Endodermal cell (in vitro differentiated cells): Measurements from ENCODE around the gene OTUD7B. TPM values are rescaled to one million over a fixed set of nuclear protein-coding genes. Genes with fewer than 3 reads are reported as not detected.
A peak's percentile ranks its signal among the peaks of the same experiment; 100 is the strongest.
"Not testable (repeated sequence)": the region's sequence is repeated elsewhere in the genome, so short reads cannot be mapped to it uniquely, and the experiment has no call there.

ENCODE experiments used
- DNase-seq: peaks from one replicate; pipeline ENCODE4 v3.0.0-alpha.2; 2017
- H3K27ac ChIP-seq: 2 replicates; pipeline ENCODE4 v1.5.1; 2013; ENCODE audit warnings: mild to moderate bottlenecking, low read depth, low read length, moderate library complexity
- H3K27me3 ChIP-seq: 2 replicates; pipeline ENCODE4 v1.6.1; 2013; ENCODE audit warnings: mild to moderate bottlenecking, low read length, moderate library complexity; ENCODE audit not compliant: insufficient read depth, control insufficient read depth, poor library complexity, severe bottlenecking
- H3K36me3 ChIP-seq: 2 replicates; pipeline ENCODE4 v1.7.0; 2013; ENCODE audit warnings: mild to moderate bottlenecking, low read length, moderate library complexity; ENCODE audit not compliant: control insufficient read depth, insufficient read depth
- H3K4me1 ChIP-seq: one replicate; pipeline ENCODE4 v1.7.0; 2013; ENCODE audit warnings: low read length; ENCODE audit not compliant: control insufficient read depth, insufficient read depth
- H3K4me3 ChIP-seq: 2 replicates; pipeline ENCODE4 v1.5.1; 2013; ENCODE audit warnings: mild to moderate bottlenecking, low read length, moderate library complexity
- H3K9ac ChIP-seq: 2 replicates; pipeline ENCODE4 v1.6.1; 2013; ENCODE audit warnings: mild to moderate bottlenecking, low read length, moderate library complexity; ENCODE audit not compliant: poor library complexity, severe bottlenecking; ENCODE audit errors: extremely low read depth
- H3K9me3 ChIP-seq: 2 replicates; pipeline ENCODE4 v1.6.1; 2013; ENCODE audit warnings: mild to moderate bottlenecking, low read length, moderate library complexity; ENCODE audit not compliant: control insufficient read depth
- H3K27ac Mint-ChIP-seq: 2 replicates; pipeline ENCODE4 v1.8.0; 2020; ENCODE audit warnings: mixed read lengths
- H3K27me3 Mint-ChIP-seq: 2 replicates; pipeline ENCODE4 v1.8.0; 2021; ENCODE audit warnings: mild to moderate bottlenecking, mixed read lengths; ENCODE audit not compliant: insufficient read depth
- H3K36me3 Mint-ChIP-seq: 2 replicates; pipeline ENCODE4 v1.8.0; 2020; ENCODE audit warnings: low read depth, mixed read lengths
- H3K4me1 Mint-ChIP-seq: 2 replicates; pipeline ENCODE4 v1.8.0; 2020; ENCODE audit warnings: mixed read lengths
- H3K4me3 Mint-ChIP-seq: 2 replicates; pipeline ENCODE4 v1.8.0; 2020; ENCODE audit warnings: mild to moderate bottlenecking, moderate library complexity, mixed read lengths
- H3K9me3 Mint-ChIP-seq: 2 replicates; pipeline ENCODE4 v1.8.0; 2020; ENCODE audit warnings: mild to moderate bottlenecking, mixed read lengths
- CTCF ChIP-seq: fragments of 200-600 bp; sonication (generic); conservative IDR thresholded peaks from 2 replicates; pipeline ENCODE4 v1.5.0; 2021; ENCODE audit warnings: antibody characterized with exemption, mild to moderate bottlenecking
- WGBS, 2 experiments: methylation state at CpG; one replicate each; pipeline versions ENCODE4 v1.1.5 to v1.1.7; 2013; ENCODE audit warnings: missing lambda C conversion rate in 2 of 2, mixed read lengths in 1 of 2; ENCODE audit not compliant: insufficient coverage in 1 of 2, insufficient read length in 1 of 2; 5-methylcytosine and 5-hydroxymethylcytosine counted together
- total RNA-seq, 2 donors: library from RNA; stranded (reverse); fragmentation: NEBNext Ultra II Directional in 1 of 2; extraction: Animal tissue kit (Norgen Biotek cat#: 25700) in 1 of 2; gene quantifications; 2 replicates in 1 of 2; 3 replicates in 1 of 2; pipeline ENCODE4 v1.2.1, GENCODE V29; 2021

OTUD7B gene
- total RNA-seq, 2 donors from 2014 or later: 26.6 to 31.1 TPM

- no peak overlapping the region for H3K27ac ChIP-seq
- no peaks in the 10 kb centered on the region for H3K27me3 Mint-ChIP-seq
- H3K27ac Mint-ChIP-seq: peak overlapping the region; percentile 11
- H3K9me3 Mint-ChIP-seq: peaks cover 22% of the 10 kb centered on the region
- peaks cover 75% of the 10 kb centered on the region for H3K36me3 ChIP-seq
- 75 to 95% methylated on average over 1 to 2 of the region's 2 CpGs for WGBS, 2 experiments
- no peaks in the 10 kb centered on the region for H3K27me3 ChIP-seq
- no peaks in the 10 kb centered on the region for H3K4me1 ChIP-seq
- no peak for DNase-seq
- H3K9me3 ChIP-seq: peaks cover 24% of the 10 kb centered on the region
- TF ChIP-seq CTCF: no peak
- H3K4me1 Mint-ChIP-seq: no peaks in the 10 kb centered on the region
- no peak overlapping the region for H3K9ac ChIP-seq
- H3K4me3 ChIP-seq: no peak overlapping the region
- peaks cover 77% of the 10 kb centered on the region for H3K36me3 Mint-ChIP-seq
- no peak overlapping the region for H3K4me3 Mint-ChIP-seq
Measured at GRCh38 chr1:149962736-149963135, 47.8 kb downstream of the OTUD7B start.

GRCh38 chr1:149962039-149962647 is 48.4 kb downstream of the OTUD7B start:
- H3K4me1 Mint-ChIP-seq: no peaks in the 10 kb centered on the region
- peaks cover 29% of the 10 kb centered on the region for H3K9me3 ChIP-seq
- peaks cover 82% of the 10 kb centered on the region for H3K36me3 Mint-ChIP-seq
- no peak overlapping the region for H3K27ac ChIP-seq
- H3K9me3 Mint-ChIP-seq: peaks cover 28% of the 10 kb centered on the region
- no peak overlapping the region for H3K9ac ChIP-seq
- peak; percentile 86 for TF ChIP-seq CTCF
- peaks cover 81% of the 10 kb centered on the region for H3K36me3 ChIP-seq
- no peak overlapping the region for H3K4me3 ChIP-seq
- H3K27me3 ChIP-seq: no peaks in the 10 kb centered on the region
- H3K4me1 ChIP-seq: no peaks in the 10 kb centered on the region
- H3K4me3 Mint-ChIP-seq: no peak overlapping the region
- H3K27me3 Mint-ChIP-seq: no peaks in the 10 kb centered on the region
- H3K27ac Mint-ChIP-seq: no peak overlapping the region
- peak; percentile 78 for DNase-seq
- WGBS, 2 experiments: 60 to 77% methylated on average over 1 to 3 of the region's 3 CpGs

GRCh38 chr1:149957548-149957947 is 53.0 kb downstream of the OTUD7B start:
- WGBS, 2 experiments: 93 to 96% methylated on average over 13 to 14 of the region's 14 CpGs
- H3K4me1 Mint-ChIP-seq, H3K27me3 ChIP-seq, DNase-seq, H3K27me3 Mint-ChIP-seq, H3K27ac ChIP-seq, H3K4me3 ChIP-seq, H3K4me1 ChIP-seq, H3K27ac Mint-ChIP-seq, H3K9ac ChIP-seq, H3K4me3 Mint-ChIP-seq: not testable (repeated sequence)
- H3K9me3 ChIP-seq: peaks cover 30% of the 10 kb centered on the region
- peaks cover 86% of the 10 kb centered on the region for H3K36me3 Mint-ChIP-seq
- peaks cover 64% of the 10 kb centered on the region for H3K9me3 Mint-ChIP-seq
- H3K36me3 ChIP-seq: peaks cover 52% of the 10 kb centered on the region

- Histone ChIP-seq H3K27me3 (no peaks in the 10 kb centered on the region), H3K36me3 (peaks cover 53% of the 10 kb centered on the region), H3K4me1 (no peaks in the 10 kb centered on the region), H3K9ac (no peak overlapping the region), H3K27ac (no peak overlapping the region), H3K4me3 (no peak overlapping the region), H3K9me3 (no peaks in the 10 kb centered on the region)
- TF ChIP-seq CTCF: no peak
- WGBS, 2 experiments: 73 to 80% methylated on average over 3 to 6 of the region's 6 CpGs
- no peaks in the 10 kb centered on the region for H3K4me1 Mint-ChIP-seq
- DNase-seq: no peak
- H3K27me3 Mint-ChIP-seq: no peaks in the 10 kb centered on the region
- no peak overlapping the region for H3K27ac Mint-ChIP-seq
- H3K36me3 Mint-ChIP-seq: peaks cover 68% of the 10 kb centered on the region
- H3K4me3 Mint-ChIP-seq: no peak overlapping the region
- H3K9me3 Mint-ChIP-seq: peaks cover 17% of the 10 kb centered on the region
Measured at GRCh38 chr1:149949911-149950310, 60.6 kb downstream of the OTUD7B start.
